ENCODE measurements around the gene TBXT.

TBXT gene

DNA sequence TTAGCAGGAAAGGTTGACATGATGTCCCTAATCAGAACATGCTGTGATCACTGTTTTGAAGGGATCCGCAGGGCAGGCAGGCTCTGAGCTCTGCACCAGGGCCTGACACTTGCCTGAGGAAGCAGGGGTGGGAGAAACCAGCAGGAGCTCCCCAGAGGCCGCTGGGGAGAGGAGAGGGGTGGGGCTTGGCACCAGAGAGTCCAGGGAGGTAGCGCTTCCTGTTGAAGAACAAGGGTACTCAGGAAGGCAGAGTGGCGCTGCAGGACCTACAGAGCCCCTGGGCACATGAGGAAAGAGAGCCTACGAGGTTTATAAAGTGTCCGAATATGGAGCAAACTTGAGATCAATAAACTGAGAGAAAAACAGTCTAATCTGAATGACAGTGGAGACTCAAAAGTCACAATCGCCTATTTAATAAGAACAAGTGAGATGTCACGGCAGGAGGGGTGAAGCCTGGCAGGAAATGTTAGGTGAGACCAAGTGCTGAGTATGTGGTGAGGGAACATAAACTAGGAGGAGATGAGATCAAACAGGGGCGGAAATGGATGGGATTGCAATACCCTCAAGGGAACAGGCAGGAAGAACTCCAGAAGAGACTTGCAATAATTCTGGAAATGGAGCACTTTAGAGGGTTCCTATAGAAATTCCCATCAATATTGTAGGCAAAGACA, 5.8 kb upstream of the TBXT start:
- no peak for DNase-seq (ENCODE audit: low read depth)
- H3K4me3 ChIP-seq (ENCODE audit: low read depth, low read length), result no peak overlapping the region

DNA sequence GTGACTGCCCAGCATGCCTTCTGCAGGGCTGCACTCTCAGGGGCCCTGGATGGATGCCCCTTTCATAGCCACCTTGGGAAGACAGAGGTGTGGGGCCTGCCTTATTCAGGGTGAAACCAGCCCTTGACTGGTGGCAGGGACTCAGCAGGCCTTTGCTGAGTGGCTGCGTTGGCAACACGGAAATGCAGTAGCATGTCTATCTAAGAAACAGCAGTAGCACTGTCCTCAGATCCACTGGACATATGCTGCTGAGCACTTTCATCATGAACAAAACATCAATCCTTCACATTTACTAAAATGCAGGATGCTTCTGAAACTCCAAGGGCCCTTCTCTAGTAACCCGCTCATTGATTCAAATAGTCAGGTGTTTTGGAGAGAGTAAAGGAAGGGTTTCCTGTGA, 4.9 kb upstream of the TBXT start:
- H3K4me3 ChIP-seq (ENCODE audit: low read depth, low read length), result no peak overlapping the region
- DNase-seq (ENCODE audit: low read depth), result no peak

DNA sequence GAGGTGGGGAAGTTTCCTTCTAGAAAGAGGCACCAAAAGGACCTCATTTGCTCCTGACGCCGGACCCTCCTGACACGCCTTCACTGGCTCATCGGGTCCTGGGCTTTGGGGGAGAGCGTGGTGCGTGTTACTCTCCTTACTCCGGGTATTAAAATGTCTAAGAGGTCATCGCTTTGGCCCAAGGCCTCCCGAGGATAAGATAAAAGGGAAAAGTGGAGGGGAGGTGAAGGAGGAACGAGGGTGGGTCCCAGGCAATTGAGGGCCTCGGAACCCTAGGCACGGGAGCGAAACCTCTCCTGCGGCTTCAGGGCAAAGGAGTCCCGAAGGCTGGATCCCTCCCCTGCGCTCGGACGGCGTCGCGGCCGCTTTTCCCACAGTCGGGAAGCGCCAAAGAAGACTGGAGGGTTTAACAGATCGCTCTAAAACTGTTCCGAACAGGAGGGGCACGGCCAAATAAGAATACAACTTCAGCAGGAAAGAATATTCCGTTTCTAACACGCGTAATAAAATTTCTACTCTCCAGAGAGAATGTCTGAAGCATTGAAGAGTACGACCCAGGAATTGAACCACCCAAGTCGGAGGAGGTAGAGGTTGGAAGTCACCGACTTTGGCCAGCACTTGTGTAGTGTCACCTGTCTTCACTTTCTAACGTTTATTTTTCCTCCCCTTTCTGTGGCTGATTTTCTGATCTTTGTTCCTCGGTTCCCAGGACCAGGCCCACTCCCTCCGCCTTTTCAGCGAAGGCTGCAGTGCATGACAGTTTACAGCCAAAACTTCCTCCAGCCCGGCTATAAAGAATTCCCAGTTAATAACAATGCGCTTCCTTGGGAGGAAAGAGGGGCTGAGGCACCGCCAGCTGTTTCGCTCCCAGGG, 2.1 kb upstream of the TBXT start:
- no peak for DNase-seq (ENCODE audit: low read depth)

DNA sequence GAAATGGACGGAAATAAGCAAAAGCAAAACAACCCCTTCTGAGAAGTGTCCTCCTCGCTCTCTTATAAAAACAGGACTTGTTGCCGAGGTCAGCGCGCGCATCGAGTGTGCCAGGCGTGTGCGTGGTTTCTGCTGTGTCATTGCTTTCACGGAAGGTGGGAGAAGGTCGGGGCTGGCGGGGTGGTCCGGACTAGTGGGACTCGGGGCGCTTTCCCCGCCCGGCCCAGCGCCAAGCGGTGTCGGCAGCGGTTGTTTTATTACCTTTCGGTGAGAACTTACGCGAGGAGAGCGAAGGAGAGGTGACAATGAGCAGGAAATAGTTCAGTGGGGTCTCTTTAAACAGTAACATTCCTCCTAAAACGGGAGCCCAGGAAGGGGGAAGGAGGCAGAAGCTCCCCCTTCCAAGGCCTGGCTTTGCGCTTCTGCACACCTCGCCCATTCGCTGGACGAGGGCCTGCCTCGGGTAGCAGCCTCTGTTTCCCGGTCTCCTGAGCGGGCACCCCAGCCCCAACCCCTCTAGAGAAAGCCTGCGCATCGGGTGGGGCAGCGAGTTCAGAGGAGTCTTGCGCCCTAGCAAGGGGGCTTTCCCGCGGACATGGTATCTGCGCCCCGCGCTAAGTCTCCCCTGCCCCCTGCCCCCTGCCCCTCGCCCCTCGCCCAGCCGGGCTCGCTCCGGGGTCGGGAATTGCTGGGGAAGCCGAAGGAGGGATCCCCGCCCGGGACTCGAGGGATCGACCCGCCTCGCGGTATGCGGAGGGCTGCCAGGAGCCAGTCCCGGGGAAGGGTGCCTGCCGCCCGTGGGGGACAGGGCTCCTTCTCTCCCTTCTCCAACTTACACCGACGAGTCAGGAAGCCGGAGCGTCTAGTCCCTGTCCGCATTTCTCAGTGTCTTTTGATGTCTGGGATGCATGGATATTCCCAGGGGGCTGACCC, 1.2 kb upstream of the TBXT start:
- no peak for DNase-seq (ENCODE audit: low read depth)
- H3K4me3 ChIP-seq (ENCODE audit: low read depth, low read length), result no peak overlapping the region

More for the DNA sequence above, 2.1 kb upstream of the TBXT start:
- no peak overlapping the region for H3K4me3 ChIP-seq (ENCODE audit: low read depth, low read length)

DNA sequence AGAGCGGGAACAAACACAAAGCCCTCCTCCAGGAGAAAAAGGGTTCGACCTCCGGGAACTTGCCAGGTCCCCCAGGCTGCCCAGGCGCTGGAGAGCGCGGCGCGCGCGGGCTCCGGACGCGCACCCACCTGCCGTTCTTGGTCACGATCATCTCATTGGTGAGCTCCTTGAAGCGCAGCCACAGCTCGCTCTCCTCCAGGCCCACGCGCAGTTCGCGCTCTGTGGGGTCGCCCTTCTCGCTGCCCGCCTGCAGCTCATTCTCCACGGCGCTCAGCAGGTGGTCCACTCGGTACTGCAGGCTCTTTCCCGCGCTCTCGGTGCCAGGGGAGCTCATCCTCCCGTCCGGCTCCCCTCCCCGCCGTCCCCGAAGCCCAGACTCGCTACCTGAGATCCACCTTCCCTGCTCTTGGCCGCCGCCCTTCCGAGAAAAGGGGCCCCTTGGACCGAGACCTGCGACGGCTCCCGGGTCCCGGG, 356 bp downstream of the TBXT start:
- no peak overlapping the region for H3K4me3 ChIP-seq (ENCODE audit: low read depth, low read length)
- DNase-seq (ENCODE audit: low read depth), result no peak

DNA sequence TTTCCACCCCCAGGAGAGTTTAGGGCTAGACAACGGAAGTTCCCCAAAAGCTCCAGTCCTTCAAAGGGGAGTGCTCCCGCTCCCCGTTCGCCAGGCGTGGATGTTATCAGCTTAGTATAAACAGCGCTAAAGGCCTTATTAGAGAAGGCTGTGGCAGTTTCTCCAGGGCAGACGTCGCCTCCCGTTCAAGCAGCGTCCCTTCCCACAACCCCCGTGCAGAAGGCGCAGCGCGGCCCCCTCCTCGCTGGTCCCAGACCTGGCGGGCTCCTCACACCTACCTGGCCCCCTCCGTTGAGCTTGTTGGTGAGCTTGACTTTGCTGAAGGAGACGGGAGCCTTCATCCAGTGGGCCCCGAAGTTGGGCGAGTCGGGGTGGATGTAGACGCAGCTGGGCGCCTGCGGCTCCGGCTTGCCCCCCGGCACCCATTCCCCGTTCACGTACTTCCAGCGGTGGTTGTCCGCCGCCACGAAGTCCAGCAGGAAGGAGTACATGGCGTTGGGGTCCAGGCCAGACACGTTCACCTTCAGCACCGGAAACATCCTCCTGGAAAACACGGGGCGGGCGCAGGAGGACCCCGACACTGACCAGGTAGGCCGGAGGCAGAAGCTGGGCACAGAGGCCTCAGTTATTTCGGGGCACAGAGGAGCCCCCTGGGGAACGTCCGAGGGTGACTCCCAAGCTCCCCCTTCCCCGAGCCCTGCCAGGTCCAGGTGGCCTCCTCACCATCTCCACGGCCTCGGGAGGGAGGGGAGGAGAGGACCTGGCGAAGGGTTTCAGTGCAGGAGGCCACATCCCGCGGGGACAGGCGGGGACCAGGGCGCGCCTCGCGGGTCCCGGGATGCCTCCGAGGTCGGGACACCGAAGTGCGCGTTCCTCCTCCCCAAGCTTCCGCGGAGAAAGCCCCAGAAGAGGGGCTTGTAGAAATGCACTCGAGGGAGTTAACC, 1.1 kb downstream of the TBXT start:
- no peak overlapping the region for H3K4me3 ChIP-seq (ENCODE audit: low read depth, low read length)
- DNase-seq (ENCODE audit: low read depth), result no peak

DNA sequence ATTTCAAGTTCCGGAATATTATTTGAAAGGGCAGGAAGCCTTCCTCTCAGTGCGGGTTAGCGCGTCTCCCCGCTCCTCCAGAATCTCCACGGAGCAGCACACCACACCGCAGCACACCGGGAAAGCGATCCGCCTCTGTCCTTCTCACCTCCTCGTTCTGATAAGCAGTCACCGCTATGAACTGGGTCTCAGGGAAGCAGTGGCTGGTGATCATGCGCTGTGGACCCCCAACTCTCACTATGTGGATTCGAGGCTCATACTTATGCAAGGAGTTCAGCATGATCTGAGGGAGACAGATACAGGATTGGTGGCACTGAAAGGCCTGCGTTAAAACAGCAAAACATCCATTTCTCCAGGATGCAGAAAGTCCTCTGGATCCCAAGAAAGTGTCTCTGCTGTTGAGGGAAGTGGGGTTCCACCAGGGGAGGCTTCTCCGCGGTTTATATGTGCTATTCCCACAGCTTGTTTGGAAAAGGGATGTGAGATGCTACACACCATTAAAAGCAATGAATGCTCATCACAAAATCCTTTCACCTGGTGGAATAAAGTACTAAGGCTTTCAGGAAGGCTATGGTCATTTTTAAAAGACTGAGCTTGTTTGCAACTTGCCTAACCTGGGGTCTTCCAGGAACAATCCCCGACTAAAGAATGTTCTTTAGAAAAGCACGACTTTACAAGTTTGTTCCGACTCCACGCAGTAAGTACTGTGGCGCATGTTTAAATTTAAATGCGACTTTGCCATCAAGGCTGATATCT, 1.9 kb downstream of the TBXT start:
- H3K4me3 ChIP-seq (ENCODE audit: low read depth, low read length), result no peak overlapping the region
- DNase-seq (ENCODE audit: low read depth), result no peak

DNA sequence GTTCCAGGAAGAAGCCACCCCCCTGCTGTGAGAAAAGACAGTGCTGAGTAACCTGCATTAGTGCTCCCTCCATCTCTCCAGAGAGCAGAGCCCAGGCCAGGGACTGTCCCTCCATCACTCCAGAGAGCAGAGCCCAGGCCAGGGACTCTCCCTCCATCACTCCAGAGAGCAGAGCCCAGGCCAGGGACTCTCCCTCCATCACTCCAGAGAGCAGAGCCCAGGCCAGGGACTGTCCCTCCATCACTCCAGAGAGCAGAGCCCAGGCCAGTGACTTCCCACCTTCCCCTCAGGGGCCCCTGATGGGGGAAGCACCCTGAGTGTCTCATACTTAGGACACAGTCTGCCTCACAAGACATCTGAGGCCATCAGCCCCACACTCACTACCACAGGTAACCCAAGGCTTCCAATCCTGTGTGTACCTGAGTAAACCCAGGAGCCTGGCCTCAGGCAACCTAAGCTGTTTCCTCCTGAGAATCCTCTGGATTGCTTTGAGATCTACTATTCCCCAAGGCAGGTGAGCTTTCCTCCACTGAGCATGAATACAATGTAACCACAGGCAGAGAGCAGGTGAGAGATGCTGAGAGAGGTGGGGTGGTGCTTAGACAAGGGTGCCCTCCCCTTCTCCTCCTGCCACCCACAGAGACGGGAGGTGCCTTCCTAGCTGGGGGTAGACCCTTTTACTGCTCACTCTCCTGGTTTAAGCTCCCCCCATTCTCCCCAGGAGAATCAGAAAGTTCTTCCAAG, 4.9 kb downstream of the TBXT start:
- DNase-seq (ENCODE audit: low read depth), result no peak
- no peak overlapping the region for H3K4me3 ChIP-seq (ENCODE audit: low read depth, low read length)

DNA sequence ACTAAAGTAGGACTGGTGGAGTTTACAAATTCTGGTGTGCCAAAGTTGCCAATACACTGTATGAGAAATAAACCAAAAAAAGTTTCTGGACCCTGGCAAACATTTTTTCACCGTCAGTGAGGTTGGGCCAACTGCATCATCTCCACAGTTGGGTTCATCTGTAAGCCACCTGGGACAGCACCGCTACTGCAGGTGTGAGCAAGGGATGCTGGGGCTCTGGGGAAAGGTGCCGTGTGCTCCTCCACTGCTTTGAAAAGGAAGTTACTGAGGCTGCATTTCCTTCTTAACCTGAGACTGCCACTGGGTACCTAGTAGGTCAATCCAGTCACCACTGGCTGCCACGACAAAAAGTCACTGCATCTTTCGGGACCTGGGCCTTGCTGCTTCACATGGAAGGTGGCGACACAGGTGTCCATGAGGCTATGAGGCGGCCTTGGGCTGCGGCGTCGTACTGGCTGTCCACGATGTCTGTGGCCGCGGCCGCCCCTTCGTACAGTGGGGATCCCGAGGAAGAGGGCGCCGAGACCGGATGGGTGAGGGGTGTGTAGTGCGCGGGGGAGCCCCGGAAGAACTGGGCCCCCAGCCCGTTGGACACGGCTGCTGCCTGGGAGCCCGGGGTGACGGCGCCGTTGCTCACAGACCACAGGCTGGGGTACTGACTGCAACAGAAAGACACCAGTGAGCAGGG, 9.6 kb downstream of the TBXT start:
- no peak overlapping the region for H3K4me3 ChIP-seq (ENCODE audit: low read depth, low read length)
- no peak for DNase-seq (ENCODE audit: low read depth)

DNA sequence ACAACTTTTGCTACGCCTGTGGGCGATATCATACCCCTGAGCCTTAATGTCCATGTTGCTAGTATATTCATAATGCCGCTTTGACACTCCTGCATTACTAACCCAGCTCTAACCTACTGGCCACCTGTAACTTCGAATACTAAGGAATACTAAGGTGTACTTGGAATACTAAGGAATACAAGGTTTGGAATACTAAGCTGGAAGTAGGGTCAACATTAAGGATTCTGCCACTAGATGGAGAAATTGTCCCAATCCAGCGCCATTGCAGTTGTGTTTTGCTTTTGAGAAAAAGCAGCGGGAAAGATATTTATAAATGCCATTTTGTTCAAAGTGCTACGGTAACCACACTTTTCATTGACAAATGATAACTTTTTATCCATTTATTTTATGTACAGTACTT, 10.7 kb downstream of the TBXT start:
- DNase-seq (ENCODE audit: low read depth), result no peak

DNA sequence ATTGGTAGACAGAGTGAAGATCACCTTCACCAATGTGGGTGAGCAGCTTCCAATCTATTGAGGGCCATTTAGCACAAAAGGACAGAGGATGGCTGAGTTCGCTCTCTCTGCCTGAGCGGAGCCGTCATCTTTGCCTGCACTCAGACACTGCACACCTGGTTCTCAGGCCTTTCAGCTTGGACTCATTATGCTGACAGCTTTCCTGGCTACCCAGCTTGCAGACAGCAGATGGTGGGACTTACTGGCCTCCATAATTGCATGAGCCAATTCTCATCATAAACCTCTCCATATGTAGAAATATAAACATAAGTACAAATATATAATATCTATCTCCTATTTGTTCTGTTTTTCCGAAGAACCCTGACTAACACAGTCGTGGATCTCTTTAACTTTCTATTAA, 13.7 kb downstream of the TBXT start:
- no peak for DNase-seq (ENCODE audit: low read depth)
- no peak overlapping the region for H3K4me3 ChIP-seq (ENCODE audit: low read depth, low read length)

More for the DNA sequence above, 10.7 kb downstream of the TBXT start:
- no peak overlapping the region for H3K4me3 ChIP-seq (ENCODE audit: low read depth, low read length)

DNA sequence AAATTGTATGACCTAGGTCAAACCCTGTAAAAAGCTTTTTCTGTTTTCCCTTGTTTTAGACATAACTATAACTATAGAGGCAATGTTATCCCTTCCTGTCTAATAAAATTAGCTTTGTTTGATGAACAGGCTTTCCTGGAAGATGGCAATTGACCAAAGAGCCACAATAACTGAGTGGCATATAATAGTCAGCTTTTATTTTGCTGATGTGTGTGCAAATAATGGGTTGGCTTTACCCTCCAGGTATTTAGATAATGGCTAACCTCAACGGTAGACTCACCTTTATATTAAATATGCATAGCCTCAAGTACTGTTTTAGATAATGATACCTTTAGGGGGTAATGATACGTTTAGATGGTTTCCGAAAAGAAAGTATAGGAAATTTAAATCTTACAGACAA, 15.0 kb downstream of the TBXT start:
- no peak for DNase-seq (ENCODE audit: low read depth)
- H3K4me3 ChIP-seq (ENCODE audit: low read depth, low read length), result no peak overlapping the region

DNA sequence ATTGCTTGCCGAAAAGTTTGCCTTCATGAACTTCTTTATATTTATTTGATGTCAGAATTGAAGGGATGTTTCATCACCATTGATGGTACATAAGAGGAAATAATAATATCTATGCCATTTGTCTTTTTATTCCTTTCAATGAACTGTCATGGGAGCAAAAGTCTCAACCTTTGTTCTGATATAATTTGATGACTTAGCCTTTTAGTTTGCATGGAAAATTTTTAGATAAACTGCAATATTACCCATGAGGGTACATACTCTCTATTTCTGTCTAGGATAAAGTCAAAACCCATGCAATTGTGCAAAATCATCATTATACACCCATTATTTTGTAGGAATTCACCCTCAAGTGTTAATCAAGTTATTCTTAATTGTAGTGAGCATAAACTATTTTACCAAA, 15.9 kb downstream of the TBXT start:
- no peak overlapping the region for H3K4me3 ChIP-seq (ENCODE audit: low read depth, low read length)
- DNase-seq (ENCODE audit: low read depth), result no peak

DNA sequence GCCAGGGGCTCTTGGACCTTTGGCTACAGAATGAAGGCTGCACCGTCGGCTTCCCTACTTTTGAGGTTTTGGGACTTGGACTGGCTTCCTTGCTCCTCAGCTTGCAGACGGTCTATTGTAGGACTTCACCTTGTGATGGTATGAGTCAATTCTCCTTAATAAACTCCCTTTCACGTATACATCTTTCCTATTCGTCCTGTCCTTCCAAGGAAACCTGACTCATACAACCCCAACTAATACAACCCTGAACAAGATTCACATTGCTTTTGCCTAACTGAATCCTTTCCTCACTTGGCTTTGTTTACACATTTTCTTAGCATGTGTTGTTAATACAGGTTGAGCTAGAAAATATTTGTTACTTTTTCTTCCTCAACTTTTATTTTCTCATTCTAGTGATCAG, 21.9 kb downstream of the TBXT start:
- H3K4me3 ChIP-seq (ENCODE audit: low read depth, low read length), result no peak overlapping the region
- DNase-seq (ENCODE audit: low read depth), result no peak

DNA sequence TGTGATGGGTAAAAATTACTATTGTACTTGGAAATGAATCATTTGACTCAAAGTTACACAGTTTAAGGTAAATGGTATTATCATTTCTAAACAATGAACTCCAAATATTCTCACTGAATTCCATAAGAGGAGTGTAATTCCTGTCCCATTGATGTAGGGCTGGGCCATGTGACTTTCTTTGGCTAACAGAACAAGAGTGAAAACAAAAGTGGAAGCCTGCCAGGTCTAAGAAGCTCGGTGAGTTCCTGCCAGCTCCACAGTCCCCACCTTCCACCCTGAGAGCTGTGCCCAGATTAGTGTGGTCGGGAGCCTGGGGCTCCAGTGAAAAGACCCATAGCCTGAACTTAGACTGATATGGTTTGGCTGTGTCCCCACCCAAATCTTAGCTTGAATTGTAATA, 24.6 kb downstream of the TBXT start:
- DNase-seq (ENCODE audit: low read depth), result no peak
- no peak overlapping the region for H3K4me3 ChIP-seq (ENCODE audit: low read depth, low read length)

DNA sequence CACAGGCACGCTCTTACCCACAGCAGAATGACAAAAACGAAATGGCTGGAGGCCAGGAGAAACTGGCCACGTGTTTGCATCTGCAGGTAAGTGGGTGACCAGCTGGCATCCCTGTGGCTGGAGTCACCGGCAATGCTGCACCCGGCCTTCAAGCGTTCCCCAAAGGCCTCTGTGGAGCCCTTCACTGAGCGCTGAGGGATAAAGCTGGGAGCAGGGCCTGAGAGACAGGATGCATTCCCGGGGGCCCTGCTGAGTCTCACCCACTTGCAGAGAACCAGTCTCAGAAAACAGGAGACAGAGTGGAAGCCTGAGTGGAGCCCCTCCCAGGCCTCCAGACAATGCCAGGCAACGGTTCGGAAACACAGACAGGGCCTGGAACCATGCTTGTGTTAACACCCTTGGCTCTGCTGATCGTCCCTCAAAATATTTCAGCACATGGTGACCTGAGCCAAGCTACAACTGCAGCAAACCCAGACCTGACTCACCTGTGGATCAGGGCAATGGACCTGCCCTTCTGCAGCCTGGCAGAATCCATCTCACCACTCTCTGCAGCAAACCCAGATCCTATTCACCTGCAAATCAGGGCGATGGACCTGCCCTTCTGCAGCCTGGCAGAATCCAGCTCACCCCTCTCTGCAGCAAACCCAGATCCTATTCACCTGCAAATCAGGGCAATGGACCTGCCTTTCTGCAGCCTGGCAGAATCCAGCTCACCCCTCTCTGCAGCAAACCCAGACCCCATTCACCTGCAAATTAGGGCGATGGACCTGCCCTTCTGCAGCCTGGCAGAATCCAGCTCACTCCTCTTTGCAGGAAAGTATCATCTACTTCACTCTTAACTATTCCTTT, 39.8 kb downstream of the TBXT start:
- no peak overlapping the region for H3K4me3 ChIP-seq (ENCODE audit: low read depth, low read length)
- DNase-seq (ENCODE audit: low read depth), result no peak

Data from skeletal muscle cell (primary cell).